GM12892 (cell line): Measurements from ENCODE around the gene PAH.

Experiments
- DNase-seq: peaks from one replicate; pipeline ENCODE4 v3.0.0; 2011; ENCODE audit not compliant: insufficient read length
- FAIRE-seq: peaks from 2 replicates; lab custom pipeline; 2011; peaks lifted over from hg19 to GRCh38; lab: Jason Lieb, UNC
- POLR2A ChIP-seq: IDR thresholded peaks from 2 replicates; pipeline ENCODE4 v1.6.1; 2011; ENCODE audit warnings: low read depth, low read length, control low read depth
- POLR2AphosphoS5 ChIP-seq: IDR thresholded peaks from 2 replicates; pipeline ENCODE4 v1.6.1; 2011; ENCODE audit warnings: low read depth, low read length, control low read depth
- TAF1 ChIP-seq: IDR thresholded peaks from 2 replicates; pipeline ENCODE4 v1.6.1; 2011; ENCODE audit warnings: low read depth, mild to moderate bottlenecking, control low read depth, low read length, borderline replicate concordance

The PAH gene

GRCh38 chr12:102958830-102959176 lies 41.8 kb upstream of the PAH start:
- DNase-seq (no peak), FAIRE-seq (no peak)
- no peak for TF ChIP-seq POLR2AphosphoS5
- TF ChIP-seq TAF1 = no peak
- TF ChIP-seq POLR2A = no peak

GRCh38 chr12:102958073-102958829 lies 41.2 kb upstream of the PAH start:
- DNase-seq (peak; percentile 45), FAIRE-seq (no peak)
- TF ChIP-seq TAF1 = no peak
- no peak for TF ChIP-seq POLR2AphosphoS5

GRCh38 chr12:102957339-102958050 lies 40.5 kb upstream of the PAH start, which contains the start of gene ASCL1:
Gene ASCL1, plus strand, starts transcription at chr12:102957674. Its CDS starts 571 bp downstream, at chr12:102958245.
- no peak for DNase-seq
- peak; percentile 50 for FAIRE-seq
- no peak for TF ChIP-seq POLR2A

- no peak for TF ChIP-seq POLR2A
- no peak for TF ChIP-seq POLR2AphosphoS5
- TF ChIP-seq TAF1 = no peak
- FAIRE-seq (no peak), DNase-seq (no peak)
These were observed 39.8 kb upstream of the PAH start for GRCh38 chr12:102956738-102957327.

GRCh38 chr12:102955926-102956737 lies 39.1 kb upstream of the PAH start:
- FAIRE-seq (no peak), DNase-seq (no peak)
- TF ChIP-seq TAF1 (no peak), POLR2A (no peak), POLR2AphosphoS5 (no peak)

- FAIRE-seq (no peak), DNase-seq (no peak)
- no peak for TF ChIP-seq POLR2AphosphoS5
- no peak for TF ChIP-seq POLR2A
- no peak for TF ChIP-seq TAF1
These were observed 37.1 kb upstream of the PAH start for GRCh38 chr12:102954134-102954533.

GRCh38 chr12:102953221-102953620 lies 36.2 kb upstream of the PAH start:
- DNase-seq = no peak
- TF ChIP-seq TAF1 (no peak), POLR2AphosphoS5 (no peak), POLR2A (no peak)
- no peak for FAIRE-seq

- TF ChIP-seq POLR2A (no peak), TAF1 (no peak), POLR2AphosphoS5 (no peak)
- DNase-seq (no peak), FAIRE-seq (no peak)
These were observed 34.8 kb upstream of the PAH start for GRCh38 chr12:102951841-102952240.

GRCh38 chr12:102950950-102951619 lies 34.0 kb upstream of the PAH start:
- no peak for TF ChIP-seq POLR2AphosphoS5
- no peak for TF ChIP-seq TAF1
- no peak for TF ChIP-seq POLR2A
- FAIRE-seq (no peak), DNase-seq (no peak)

- no peak for FAIRE-seq
- DNase-seq = no peak
- TF ChIP-seq TAF1 = no peak
These were observed 33.3 kb upstream of the PAH start for GRCh38 chr12:102950107-102950949.
